ENCODE results near the gene SLC25A6.

The SLC25A6 gene

GRCh38 chrX:1391707-1392375 lies at the start of gene SLC25A6:
Gene SLC25A6, minus strand, starts transcription at chrX:1392113. Its CDS starts 104 bp downstream, at chrX:1392009.
- H3K27me3 ChIP-seq (replicated peaks) = no peaks in the 10 kb centered on the region
- H3K4me3 ChIP-seq (ENCODE audit: low read depth, low read length) = peak within 1 kb of the TSS; percentile 100
- peak; percentile 96 for DNase-seq
- H3K27ac ChIP-seq = peak within 1 kb of the TSS; percentile 95
- in situ Hi-C loops (cut with HindIII; ENCODE audit: low pct_ligation_motif_present, low sequenced_read_pairs) = no loop called here
- H3K36me3 ChIP-seq (replicated peaks) = peaks cover 40% of the 10 kb centered on the region
- peak; percentile 6 for TF ChIP-seq CTCF (IDR thresholded peaks at IDR 0.05; ENCODE audit: low read depth, low read length, missing control alignments)

DNA sequence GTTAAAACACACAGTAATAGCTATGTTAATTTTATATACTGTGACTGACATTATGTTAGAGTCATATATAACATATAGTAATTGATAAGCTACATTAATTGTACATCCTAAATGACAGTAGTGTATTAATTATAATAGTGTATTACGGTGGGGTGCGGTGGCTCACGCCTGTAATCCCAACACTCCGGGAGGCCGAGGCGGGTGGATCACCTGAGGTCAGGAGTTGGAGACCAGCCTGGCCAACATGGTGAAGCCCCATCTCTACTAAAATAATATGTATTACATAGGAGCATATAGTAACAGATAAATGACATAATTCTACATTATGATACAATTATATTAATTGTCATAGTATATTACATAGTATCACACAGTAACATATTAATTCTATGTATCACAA lies 48.6 kb upstream of the SLC25A6 start:
- no peak overlapping the region for H3K4me3 ChIP-seq (ENCODE audit: low read depth, low read length)
- in situ Hi-C loops (cut with HindIII; ENCODE audit: low pct_ligation_motif_present, low sequenced_read_pairs) = no loop called here
- no peak for DNase-seq
- H3K27me3 ChIP-seq (replicated peaks) = no peaks in the 10 kb centered on the region
- no peak for TF ChIP-seq CTCF (IDR thresholded peaks at IDR 0.05; ENCODE audit: low read depth, low read length, missing control alignments)
- H3K27ac ChIP-seq = no peak overlapping the region
- peaks cover 27% of the 10 kb centered on the region for H3K36me3 ChIP-seq (replicated peaks)

GRCh38 chrX:1435241-1435895 lies 43.5 kb upstream of the SLC25A6 start:
- Histone ChIP-seq H3K4me3 (ENCODE audit: low read depth, low read length) (no peak overlapping the region), H3K27ac (no peak overlapping the region), H3K27me3 (replicated peaks) (no peaks in the 10 kb centered on the region), H3K36me3 (replicated peaks) (peaks cover 34% of the 10 kb centered on the region)
- no peak for DNase-seq
- in situ Hi-C loops (cut with HindIII; ENCODE audit: low pct_ligation_motif_present, low sequenced_read_pairs) = no loop called here
- TF ChIP-seq CTCF (IDR thresholded peaks at IDR 0.05; ENCODE audit: low read depth, low read length, missing control alignments) = no peak

GRCh38 chrX:1434871-1435240 lies 42.9 kb upstream of the SLC25A6 start:
- H3K27ac ChIP-seq = no peak overlapping the region
- DNase-seq = no peak
- no peaks in the 10 kb centered on the region for H3K27me3 ChIP-seq (replicated peaks)
- in situ Hi-C loops (cut with HindIII; ENCODE audit: low pct_ligation_motif_present, low sequenced_read_pairs) = no loop called here
- H3K36me3 ChIP-seq (replicated peaks) = peaks cover 36% of the 10 kb centered on the region
- TF ChIP-seq CTCF (IDR thresholded peaks at IDR 0.05; ENCODE audit: low read depth, low read length, missing control alignments) = no peak
- H3K4me3 ChIP-seq (ENCODE audit: low read depth, low read length) = no peak overlapping the region

- no peak for DNase-seq
- Histone ChIP-seq H3K27me3 (replicated peaks) (no peaks in the 10 kb centered on the region), H3K27ac (no peak overlapping the region), H3K4me3 (ENCODE audit: low read depth, low read length) (no peak overlapping the region), H3K36me3 (replicated peaks) (peaks cover 31% of the 10 kb centered on the region)
- TF ChIP-seq CTCF (IDR thresholded peaks at IDR 0.05; ENCODE audit: low read depth, low read length, missing control alignments) = no peak
- in situ Hi-C loops (cut with HindIII; ENCODE audit: low pct_ligation_motif_present, low sequenced_read_pairs) = no loop called here
These were observed 41.9 kb upstream of the SLC25A6 start for GRCh38 chrX:1433646-1434357.
